H9 (cell line): ENCODE measurements around the gene ZNF81. TPM values are rescaled to one million over a fixed set of nuclear protein-coding genes. Genes with fewer than 3 reads are reported as not detected.
"Not testable (repeated sequence)": the region's sequence is repeated elsewhere in the genome, so short reads cannot be mapped to it uniquely, and the experiment has no call there.

ENCODE experiments used
- DNase-seq: peaks from one replicate; pipeline ENCODE4 v3.0.0-alpha.2; 2017
- H2AFZ ChIP-seq: one replicate; pipeline ENCODE4 v1.6.1; 2013; ENCODE audit warnings: mild to moderate bottlenecking, low read length, control low read depth, moderate library complexity
- H2AK5ac ChIP-seq: 2 replicates; pipeline ENCODE4 v1.6.1; 2013; ENCODE audit warnings: low read length, control low read depth, mixed read lengths; ENCODE audit not compliant: insufficient read length
- H2BK120ac ChIP-seq: one replicate; pipeline ENCODE4 v1.6.1; 2013; ENCODE audit warnings: low read depth, mild to moderate bottlenecking, low read length, control low read depth, inconsistent platforms; ENCODE audit not compliant: poor library complexity, severe bottlenecking
- H2BK12ac ChIP-seq: 2 replicates; pipeline ENCODE4 v1.6.1; 2013; ENCODE audit warnings: low read length, control low read depth, mixed read lengths, low read depth; ENCODE audit not compliant: insufficient read length
- H2BK15ac ChIP-seq: 2 replicates; pipeline ENCODE4 v1.6.1; 2013; ENCODE audit warnings: low read depth, low read length, control low read depth
- H2BK20ac ChIP-seq: one replicate; pipeline ENCODE4 v1.6.1; 2013; ENCODE audit warnings: low read depth, mild to moderate bottlenecking, low read length, control low read depth, inconsistent platforms; ENCODE audit not compliant: poor library complexity, severe bottlenecking
- H2BK5ac ChIP-seq: 2 replicates; pipeline ENCODE4 v1.6.1; 2013; ENCODE audit warnings: low read length, control low read depth, mixed read lengths; ENCODE audit not compliant: insufficient read length
- H3K14ac ChIP-seq: 2 replicates; pipeline ENCODE4 v1.6.1; 2013; ENCODE audit warnings: low read length, control low read depth; ENCODE audit not compliant: insufficient read depth
- H3K18ac ChIP-seq: 2 replicates; pipeline ENCODE4 v1.6.1; 2013; ENCODE audit warnings: low read depth, mild to moderate bottlenecking, mixed read lengths, low read length, control low read depth; ENCODE audit not compliant: insufficient read length
- H3K23ac ChIP-seq: 2 replicates; pipeline ENCODE4 v1.6.1; 2013; ENCODE audit warnings: low read length, control low read depth, mixed read lengths, low read depth; ENCODE audit not compliant: insufficient read length
- H3K23me2 ChIP-seq: 2 replicates; pipeline ENCODE4 v1.6.1; 2013; ENCODE audit warnings: low read depth, mild to moderate bottlenecking, mixed read lengths, low read length, control low read depth; ENCODE audit not compliant: insufficient read length, poor library complexity, severe bottlenecking
- H3K27ac ChIP-seq: 2 replicates; pipeline ENCODE4 v1.5.1; 2013; ENCODE audit warnings: low read length, control low read depth, mixed read lengths, low read depth; ENCODE audit not compliant: insufficient read length
- H3K27me3 ChIP-seq: 2 replicates; pipeline ENCODE4 v1.6.1; 2013; ENCODE audit warnings: low read length, control low read depth, inconsistent platforms; ENCODE audit not compliant: insufficient read depth
- H3K4ac ChIP-seq: 2 replicates; pipeline ENCODE4 v1.6.1; 2013; ENCODE audit warnings: low read depth, mild to moderate bottlenecking, control low read depth, inconsistent platforms, low read length, moderate library complexity
- H3K4me1 ChIP-seq: 2 replicates; pipeline ENCODE4 v1.6.1; 2013; ENCODE audit warnings: low read length, control low read depth, inconsistent platforms; ENCODE audit not compliant: insufficient read depth
- H3K4me2 ChIP-seq: 2 replicates; pipeline ENCODE4 v1.6.1; 2013; ENCODE audit warnings: low read length, control low read depth, mixed read lengths; ENCODE audit not compliant: insufficient read length, insufficient read depth
- H3K56ac ChIP-seq: 2 replicates; pipeline ENCODE4 v1.6.1; 2013; ENCODE audit warnings: low read depth, mild to moderate bottlenecking, mixed read lengths, low read length, control low read depth; ENCODE audit not compliant: insufficient read length
- H3K79me1 ChIP-seq: 2 replicates; pipeline ENCODE4 v1.6.1; 2013; ENCODE audit warnings: low read depth, mild to moderate bottlenecking, moderate library complexity, low read length, control low read depth, inconsistent platforms; ENCODE audit not compliant: insufficient read depth, poor library complexity, severe bottlenecking
- H3K79me2 ChIP-seq: 2 replicates; pipeline ENCODE4 v1.6.1; 2013; ENCODE audit warnings: low read length, control low read depth, inconsistent platforms; ENCODE audit not compliant: insufficient read depth
- H3K9ac ChIP-seq: 2 replicates; pipeline ENCODE4 v1.6.1; 2013; ENCODE audit warnings: low read length, control low read depth, mixed read lengths; ENCODE audit not compliant: insufficient read length; ENCODE audit errors: extremely low read depth
- H3K9me3 ChIP-seq: one replicate; pipeline ENCODE4 v1.6.1; 2013; ENCODE audit warnings: low read depth, low read length, inconsistent platforms; ENCODE audit not compliant: control insufficient read depth
- H3T11ph ChIP-seq: one replicate; pipeline ENCODE4 v1.6.1; 2013; ENCODE audit warnings: mild to moderate bottlenecking, low read length, control low read depth, inconsistent platforms
- H4K20me1 ChIP-seq: one replicate; pipeline ENCODE4 v1.6.1; 2013; ENCODE audit not compliant: control insufficient read depth, insufficient read length, insufficient read depth
- H4K5ac ChIP-seq: 2 replicates; pipeline ENCODE4 v1.6.1; 2013; ENCODE audit warnings: low read depth, mild to moderate bottlenecking, mixed read lengths, low read length, control low read depth; ENCODE audit not compliant: insufficient read length
- H4K8ac ChIP-seq: replicated peaks from 2 replicates; pipeline ENCODE4 v1.6.1; 2013; ENCODE audit warnings: low read length, control low read depth, mixed read lengths, low read depth; ENCODE audit not compliant: insufficient read length
- H4K91ac ChIP-seq: 2 replicates; pipeline ENCODE4 v1.6.1; 2013; ENCODE audit warnings: low read depth, mild to moderate bottlenecking, moderate library complexity, mixed read lengths, low read length, control low read depth; ENCODE audit not compliant: insufficient read length
- H3K27ac Mint-ChIP-seq, 3 experiments: 2 replicates in 2 of 3; 3 replicates in 1 of 3; pipeline ENCODE4 v1.8.0; 2020 to 2021; ENCODE audit warnings: mixed read lengths in 3 of 3, mild to moderate bottlenecking in 1 of 3, moderate library complexity in 1 of 3
- H3K27me3 Mint-ChIP-seq: 2 replicates; pipeline ENCODE4 v1.8.0; 2021; ENCODE audit warnings: low read depth, mild to moderate bottlenecking, moderate library complexity, mixed read lengths
- H3K36me3 Mint-ChIP-seq, 3 experiments: 2 replicates in 2 of 3; 3 replicates in 1 of 3; pipeline ENCODE4 v1.8.0; 2020 to 2021; ENCODE audit warnings: low read depth in 3 of 3, mixed read lengths in 3 of 3; ENCODE audit not compliant: insufficient read depth in 1 of 3
- H3K4me1 Mint-ChIP-seq, 2 experiments: 2 replicates each; pipeline ENCODE4 v1.8.0; 2020; ENCODE audit warnings: mixed read lengths in 2 of 2
- H3K4me3 Mint-ChIP-seq, 2 experiments: 2 replicates in 1 of 2; 3 replicates in 1 of 2; pipeline ENCODE4 v1.8.0; 2020 to 2021; ENCODE audit warnings: mild to moderate bottlenecking in 2 of 2, mixed read lengths in 2 of 2, moderate library complexity in 1 of 2
- H3K9me3 Mint-ChIP-seq, 2 experiments: 2 replicates in 1 of 2; 3 replicates in 1 of 2; pipeline ENCODE4 v1.8.0; 2020; ENCODE audit warnings: mild to moderate bottlenecking in 2 of 2, mixed read lengths in 2 of 2, moderate library complexity in 1 of 2
- WGBS: extraction: QIAGEN DNeasy Blood & Tissue Kit; methylation state at CpG from one replicate; pipeline ENCODE4 v1.1.7; 2013; ENCODE audit warnings: missing lambda C conversion rate, low lambda C conversion rate, mixed read lengths; ENCODE audit not compliant: insufficient read length; ENCODE audit errors: extremely low coverage; 5-methylcytosine and 5-hydroxymethylcytosine counted together
- total RNA-seq: library from RNA; stranded (reverse); gene quantifications from 2 replicates; pipeline ENCODE4 v1.2.1, GENCODE V29; 2021
- TF ChIP-seq, protein P1 (sequence below): fragments of 200-600 bp; sonication (generic); conservative IDR thresholded peaks from 3 replicates; pipeline ENCODE4 v1.8.0; 2021; ENCODE audit warnings: antibody characterized with exemption, mild to moderate bottlenecking

The ZNF81 gene
- total RNA-seq, 1 experiment from 2014 or later, result 11.0 TPM

GRCh38 chrX:47956016-47956415, 119.3 kb downstream of the ZNF81 start:
- Histone ChIP-seq H3K14ac (no peak overlapping the region), H2BK120ac (no peak overlapping the region), H2BK12ac (no peak overlapping the region), H3K4ac (no peak overlapping the region), H3K23ac (no peak overlapping the region), H3K79me2 (no peaks in the 10 kb centered on the region), H3K18ac (no peak overlapping the region), H2BK5ac (no peak overlapping the region), H3K27me3 (no peaks in the 10 kb centered on the region), H3K23me2 (no peaks in the 10 kb centered on the region), H4K8ac (no peak overlapping the region), H2BK20ac (no peak overlapping the region), H3K27ac (no peak overlapping the region), H2AFZ (no peak overlapping the region), H3K4me2 (no peak overlapping the region), H4K91ac (no peak overlapping the region), H3K9ac (no peak overlapping the region), H3K9me3 (peaks cover 41% of the 10 kb centered on the region), H4K20me1 (no peaks in the 10 kb centered on the region), H4K5ac (no peak overlapping the region), H3K4me1 (no peaks in the 10 kb centered on the region), H3K56ac (no peak overlapping the region), H3K79me1 (no peaks in the 10 kb centered on the region), H2AK5ac (no peak overlapping the region), H3T11ph (no peak overlapping the region), H2BK15ac (no peak overlapping the region)
- DNase-seq, result no peak
- no CpG with 5 or more reads among the region's 13 CpGs for WGBS
- Mint-ChIP-seq H3K27me3 (no peaks in the 10 kb centered on the region; the same call in 1 of the 2 replicates), H3K27ac (no peak overlapping the region), H3K4me3 (no peak overlapping the region), H3K9me3 (peaks cover 70 to 74% of the 10 kb centered on the region in 2 experiments), H3K36me3 (peaks cover 9 to 15% (median 12%) of the 10 kb centered on the region in 3 experiments; a peak in 6 of 7 replicates), H3K4me1 (peaks cover 0 to 8% of the 10 kb centered on the region in 2 experiments; a peak in 1 of 4 replicates)
- TF ChIP-seq, protein P1, sequence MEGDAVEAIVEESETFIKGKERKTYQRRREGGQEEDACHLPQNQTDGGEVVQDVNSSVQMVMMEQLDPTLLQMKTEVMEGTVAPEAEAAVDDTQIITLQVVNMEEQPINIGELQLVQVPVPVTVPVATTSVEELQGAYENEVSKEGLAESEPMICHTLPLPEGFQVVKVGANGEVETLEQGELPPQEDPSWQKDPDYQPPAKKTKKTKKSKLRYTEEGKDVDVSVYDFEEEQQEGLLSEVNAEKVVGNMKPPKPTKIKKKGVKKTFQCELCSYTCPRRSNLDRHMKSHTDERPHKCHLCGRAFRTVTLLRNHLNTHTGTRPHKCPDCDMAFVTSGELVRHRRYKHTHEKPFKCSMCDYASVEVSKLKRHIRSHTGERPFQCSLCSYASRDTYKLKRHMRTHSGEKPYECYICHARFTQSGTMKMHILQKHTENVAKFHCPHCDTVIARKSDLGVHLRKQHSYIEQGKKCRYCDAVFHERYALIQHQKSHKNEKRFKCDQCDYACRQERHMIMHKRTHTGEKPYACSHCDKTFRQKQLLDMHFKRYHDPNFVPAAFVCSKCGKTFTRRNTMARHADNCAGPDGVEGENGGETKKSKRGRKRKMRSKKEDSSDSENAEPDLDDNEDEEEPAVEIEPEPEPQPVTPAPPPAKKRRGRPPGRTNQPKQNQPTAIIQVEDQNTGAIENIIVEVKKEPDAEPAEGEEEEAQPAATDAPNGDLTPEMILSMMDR, result no peak

DNA sequence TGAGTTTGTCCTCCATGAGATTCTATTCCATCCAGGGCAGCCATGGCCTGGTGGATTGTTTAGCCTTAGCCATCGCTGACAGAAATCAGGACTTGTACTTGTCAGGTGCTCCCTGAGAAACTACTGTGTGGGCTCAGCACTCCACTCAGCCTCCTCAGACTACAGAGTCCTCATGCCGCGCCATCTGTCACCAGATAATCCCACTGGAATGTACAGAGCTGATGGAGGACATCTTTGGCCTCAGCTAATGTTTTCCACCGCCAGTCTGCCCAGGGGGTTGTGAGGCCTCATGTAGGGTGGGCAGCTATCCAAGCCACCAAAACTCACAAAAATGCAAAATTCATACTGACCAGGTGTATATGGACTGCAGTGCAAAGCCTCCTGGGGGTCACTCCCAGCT, 121.5 kb downstream of the ZNF81 start:
- not testable (repeated sequence) for H3K4me2 ChIP-seq, H3K79me1 ChIP-seq, H4K5ac ChIP-seq, H2BK5ac ChIP-seq, H2BK120ac ChIP-seq, DNase-seq, H3K27ac Mint-ChIP-seq, H4K20me1 ChIP-seq, H3K56ac ChIP-seq, H2BK20ac ChIP-seq, H3K79me2 ChIP-seq, H2AK5ac ChIP-seq, H3K14ac ChIP-seq, H2BK12ac ChIP-seq, H2BK15ac ChIP-seq, H4K91ac ChIP-seq, H3K27ac ChIP-seq, H3K27me3 ChIP-seq, H3K4ac ChIP-seq, H3K23me2 ChIP-seq, H3T11ph ChIP-seq, H3K4me1 ChIP-seq, H2AFZ ChIP-seq, H3K18ac ChIP-seq, H4K8ac ChIP-seq, H3K4me3 Mint-ChIP-seq, H3K9ac ChIP-seq, H3K27me3 Mint-ChIP-seq, H3K23ac ChIP-seq
- Mint-ChIP-seq H3K36me3 (peaks cover 16 to 26% (median 18%) of the 10 kb centered on the region in 3 experiments; a peak in 6 of 7 replicates), H3K4me1 (peaks cover 4 to 10% of the 10 kb centered on the region in 2 experiments; a peak in 2 of 4 replicates), H3K9me3 (peaks cover 68 to 73% of the 10 kb centered on the region in 2 experiments)
- WGBS, result no CpG with 5 or more reads among the region's 4 CpGs
- H3K9me3 ChIP-seq, result peaks cover 41% of the 10 kb centered on the region
